ENCODE data around the gene RILP. TPM values are rescaled to one million over a fixed set of nuclear protein-coding genes. Genes with fewer than 3 reads are reported as not detected.

The RILP gene
- polyA plus RNA-seq, 2 of the 4 experiments (the other 2 are of a cell fraction), result 6.4 to 6.8 TPM

DNA sequence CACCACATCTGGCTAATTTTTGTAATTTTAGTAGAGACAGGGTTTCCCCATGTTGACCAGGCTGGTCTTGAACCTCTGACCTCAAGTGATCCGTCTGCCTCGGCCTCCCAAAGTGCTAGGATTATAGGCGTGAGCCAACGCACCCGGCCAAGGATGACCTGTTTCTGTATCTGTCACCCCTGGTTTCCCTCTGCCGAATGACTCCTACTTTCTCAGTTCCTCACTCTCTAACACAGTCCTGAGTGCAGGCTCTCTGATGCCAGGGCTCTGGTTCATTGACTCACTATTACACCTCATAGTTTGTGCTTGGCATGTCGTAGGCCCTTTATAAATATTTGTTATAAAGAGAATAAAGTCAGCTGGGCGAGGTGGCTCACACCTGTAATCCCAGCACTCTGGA, 45.7 kb upstream of the RILP start:
- ChIA-PET CTCF (interaction anchor here (0.7 to 1.7 kb wide), 3 partner anchors 12 to 47 kb away, joined by 4 to 5 read pairs (median 5); no protein-coding TSS in a partner anchor), POLR2A (interaction anchor here (0.6 kb wide), 1 partner anchor 12 kb away, joined by 6 read pairs; no protein-coding TSS in a partner anchor)
- no peak overlapping the region for H3K4me3 ChIP-seq
- no peak for FAIRE-seq
- H3K9me3 ChIP-seq, result no peaks in the 10 kb centered on the region
- no peak for DNase-seq (ENCODE audit: low read depth in 1 of 2, low spot score in 1 of 2)
- TF ChIP-seq, protein P1, sequence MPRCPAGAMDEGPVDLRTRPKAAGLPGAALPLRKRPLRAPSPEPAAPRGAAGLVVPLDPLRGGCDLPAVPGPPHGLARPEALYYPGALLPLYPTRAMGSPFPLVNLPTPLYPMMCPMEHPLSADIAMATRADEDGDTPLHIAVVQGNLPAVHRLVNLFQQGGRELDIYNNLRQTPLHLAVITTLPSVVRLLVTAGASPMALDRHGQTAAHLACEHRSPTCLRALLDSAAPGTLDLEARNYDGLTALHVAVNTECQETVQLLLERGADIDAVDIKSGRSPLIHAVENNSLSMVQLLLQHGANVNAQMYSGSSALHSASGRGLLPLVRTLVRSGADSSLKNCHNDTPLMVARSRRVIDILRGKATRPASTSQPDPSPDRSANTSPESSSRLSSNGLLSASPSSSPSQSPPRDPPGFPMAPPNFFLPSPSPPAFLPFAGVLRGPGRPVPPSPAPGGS (IDR thresholded peaks at IDR 0.05), result no peak
- TF ChIP-seq TP53 (CRISPR knock-in tag; IDR thresholded peaks at IDR 0.05) (no peak), HOXB13 (CRISPR knock-in tag; IDR thresholded peaks at IDR 0.05; ENCODE audit: low read depth) (no peak), KDM1A (IDR thresholded peaks at IDR 0.05; ENCODE audit: low read depth) (no peak)
- no peak for ATAC-seq
- WGBS (ENCODE audit: missing lambda C conversion rate), result 80% methylated on average over 8 of the region's 8 CpGs
- no peak overlapping the region for H3K4me2 ChIP-seq
- H3K27ac ChIP-seq, result no peak overlapping the region
- H3K4me1 ChIP-seq, result 0 out of 3 replicates have a peak, but pooled peaks cover 5% of the 10 kb centered on the region

DNA sequence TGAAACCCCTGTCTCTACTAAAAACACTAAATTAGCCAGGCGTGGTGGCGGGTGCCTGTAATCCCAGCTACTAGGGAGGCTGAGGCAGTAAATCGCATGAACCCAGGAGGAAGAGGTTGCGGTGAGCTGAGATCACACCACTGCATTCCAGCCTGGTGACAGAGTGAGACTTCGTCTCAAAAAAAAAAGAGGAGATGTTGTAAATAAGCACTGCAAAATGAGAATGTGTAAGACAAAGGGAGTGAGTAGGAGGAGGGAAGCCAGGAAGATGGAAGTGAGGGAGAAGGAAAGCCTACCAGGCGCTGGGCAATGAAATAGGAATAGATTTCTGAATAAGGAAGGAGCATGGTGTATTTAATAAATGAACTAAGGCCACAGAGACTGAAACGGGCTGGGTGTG, 43.7 kb upstream of the RILP start:
- 71% methylated on average over 7 of the region's 7 CpGs for WGBS (ENCODE audit: missing lambda C conversion rate)
- no peak for DNase-seq (ENCODE audit: low read depth in 1 of 2, low spot score in 1 of 2)
- POLR2A ChIA-PET, result no interaction called here
- Histone ChIP-seq H3K9me3 (no peaks in the 10 kb centered on the region), H3K4me3 (no peak overlapping the region), H3K27ac (no peak overlapping the region), H3K4me1 (0 out of 3 replicates have a peak, but pooled peaks cover 5% of the 10 kb centered on the region), H3K4me2 (no peak overlapping the region)
- TF ChIP-seq POLR2AphosphoS2 (conservative IDR thresholded peaks at IDR 0.05; ENCODE audit: low read length), result no peak
- TF ChIP-seq MAFK (IDR thresholded peaks at IDR 0.05; ENCODE audit: partially characterized antibody), result no peak
- TF ChIP-seq, protein P2, sequence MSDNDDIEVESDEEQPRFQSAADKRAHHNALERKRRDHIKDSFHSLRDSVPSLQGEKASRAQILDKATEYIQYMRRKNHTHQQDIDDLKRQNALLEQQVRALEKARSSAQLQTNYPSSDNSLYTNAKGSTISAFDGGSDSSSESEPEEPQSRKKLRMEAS (IDR thresholded peaks at IDR 0.05), result no peak
- TF ChIP-seq CEBPB (IDR thresholded peaks at IDR 0.05), result no peak
- no peak for TF ChIP-seq ESRRA (IDR thresholded peaks at IDR 0.05; ENCODE audit: borderline replicate concordance, low read length)
- TF ChIP-seq RAD21 (conservative IDR thresholded peaks at IDR 0.05 in 1 of 2, IDR thresholded peaks at IDR 0.05 in 1 of 2), result no peak
- TF ChIP-seq, protein P3, sequence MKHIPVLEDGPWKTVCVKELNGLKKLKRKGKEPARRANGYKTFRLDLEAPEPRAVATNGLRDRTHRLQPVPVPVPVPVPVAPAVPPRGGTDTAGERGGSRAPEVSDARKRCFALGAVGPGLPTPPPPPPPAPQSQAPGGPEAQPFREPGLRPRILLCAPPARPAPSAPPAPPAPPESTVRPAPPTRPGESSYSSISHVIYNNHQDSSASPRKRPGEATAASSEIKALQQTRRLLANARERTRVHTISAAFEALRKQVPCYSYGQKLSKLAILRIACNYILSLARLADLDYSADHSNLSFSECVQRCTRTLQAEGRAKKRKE (CRISPR knock-in tag; IDR thresholded peaks at IDR 0.05; ENCODE audit: low read depth), result no peak
- TF ChIP-seq NPAS2 (CRISPR knock-in tag; IDR thresholded peaks at IDR 0.05; ENCODE audit: borderline replicate concordance), result no peak
- no peak for TF ChIP-seq GATA3 (IDR thresholded peaks at IDR 0.05; ENCODE audit: borderline replicate concordance)
- TF ChIP-seq POLR2A (IDR thresholded peaks at IDR 0.05; ENCODE audit: low read length), result no peak
- no peak for ATAC-seq
- no peak for FAIRE-seq
- CTCF ChIA-PET, result interaction anchor here (0.6 to 1.5 kb wide), 2 partner anchors 24 to 653 kb away, joined by 4 to 8 read pairs; no protein-coding TSS in a partner anchor

DNA sequence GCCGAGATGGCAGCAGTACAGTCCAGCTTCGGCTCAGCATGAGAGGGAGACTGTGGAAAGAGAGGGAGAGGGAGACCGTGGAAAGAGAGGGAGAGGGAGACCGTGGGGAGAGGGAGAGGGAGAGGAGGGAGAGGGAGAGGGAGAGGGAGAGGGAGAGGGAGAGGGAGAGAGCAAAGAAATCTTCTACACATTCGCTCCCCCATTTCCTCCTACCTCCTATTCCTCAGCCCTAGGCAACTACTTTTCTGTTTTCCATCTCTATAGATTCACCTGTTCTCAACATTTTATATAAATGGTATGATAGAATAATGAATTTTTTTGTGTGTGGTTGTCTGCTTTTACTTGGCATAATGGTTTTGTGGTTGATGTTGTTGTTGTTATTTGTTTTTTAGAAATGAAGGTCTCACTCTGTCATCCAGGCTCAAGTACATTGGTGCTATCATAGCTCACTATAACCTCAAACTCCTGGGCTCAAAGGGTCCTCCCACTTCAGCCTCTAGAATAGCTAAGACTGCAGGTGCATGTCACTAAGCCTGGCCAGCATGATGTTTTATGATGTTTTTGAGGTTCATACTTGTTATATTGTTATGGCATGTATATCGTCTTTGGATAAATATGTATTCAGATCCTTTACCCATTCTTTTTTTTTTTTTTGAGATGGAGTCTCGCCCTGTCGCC, 41.0 kb upstream of the RILP start:
- FAIRE-seq, result no peak
- Histone ChIP-seq H3K9me3 (no peaks in the 10 kb centered on the region), H3K4me2 (no peak overlapping the region), H3K4me3 (no peak overlapping the region), H3K27ac (no peak overlapping the region), H3K4me1 (no peaks in the 10 kb centered on the region; the same call in 2 of the 3 replicates)
- peak; percentile 70 to 71; a peak in 5 of 6 replicates for ATAC-seq
- no peak for TF ChIP-seq TFCP2L1 (CRISPR knock-in tag; IDR thresholded peaks at IDR 0.05)
- TF ChIP-seq JUN (IDR thresholded peaks at IDR 0.05), result no peak
- TF ChIP-seq BHLHE40 (IDR thresholded peaks at IDR 0.05; ENCODE audit: low read depth, low read length), result no peak
- no peak for TF ChIP-seq POLR2AphosphoS2 (conservative IDR thresholded peaks at IDR 0.05; ENCODE audit: low read length)
- no peak for TF ChIP-seq CBX8 (IDR thresholded peaks at IDR 0.05)
- no peak for TF ChIP-seq SREBF2 (IDR thresholded peaks at IDR 0.05)
- TF ChIP-seq KDM5A (IDR thresholded peaks at IDR 0.05), result no peak
- no peak for TF ChIP-seq FOSB (CRISPR knock-in tag; IDR thresholded peaks at IDR 0.05)
- no peak for TF ChIP-seq NR3C1 (IDR thresholded peaks at IDR 0.05)
- TF ChIP-seq FOSL2 (IDR thresholded peaks at IDR 0.05), result no peak
- TF ChIP-seq FOSL2 (CRISPR knock-in tag; IDR thresholded peaks at IDR 0.05), result no peak
- TF ChIP-seq SMC3 (IDR thresholded peaks at IDR 0.05), result no peak
- no peak for TF ChIP-seq RCOR1 (IDR thresholded peaks at IDR 0.05; ENCODE audit: low read depth, low read length)
- WGBS (ENCODE audit: missing lambda C conversion rate), result 65% methylated on average over 8 of the region's 8 CpGs
- POLR2A ChIA-PET, result interaction anchor here (0.7 kb wide), 1 partner anchor 646 kb away, joined by 16 read pairs; no protein-coding TSS in a partner anchor
- CTCF ChIA-PET, result interaction anchor here (0.9 to 1.9 kb wide), 3 partner anchors 14 to 26 kb away, joined by 3 to 7 read pairs (median 6); no protein-coding TSS in a partner anchor
- no peak for DNase-seq (ENCODE audit: low read depth in 1 of 2, low spot score in 1 of 2)

All from A549 (cell line).